HEK293 (cell line): ENCODE data around the gene BMPR2.
"Not testable (repeated sequence)": the region's sequence is repeated elsewhere in the genome, so short reads cannot be mapped to it uniquely, and the experiment has no call there.

Experiments used
- CTCF ChIA-PET: fragments of 350-600 bp; formaldehyde crosslinking; extraction: SDS; loops from one replicate; lab custom pipeline; 2021; ENCODE audit warnings: antibody characterized with exemption; lab: Yijun Ruan, JAX
- POLR2A ChIA-PET: fragments of 300-600 bp; formaldehyde crosslinking; extraction: SDS; loops from one replicate; lab custom pipeline; 2020; ENCODE audit warnings: antibody characterized with exemption, inconsistent platforms; lab: Yijun Ruan, JAX
- H3K27ac ChIP-seq: fragments of 200-500 bp; sonication (Bioruptor generic); 2 replicates; pipeline ENCODE4 v1.5.1; 2014; ENCODE audit warnings: low read depth, low read length, control low read depth, inconsistent platforms; ENCODE audit errors: extremely low read depth
- H3K36me3 ChIP-seq, 2 experiments: fragments of 200-500 bp in 1 of 2; sonication (Bioruptor generic) in 1 of 2; 1 replicate in 1 of 2; 2 replicates in 1 of 2; pipeline ENCODE4 v1.5.1; 2014 to 2017; ENCODE audit warnings: inconsistent platforms in 2 of 2, low read length in 2 of 2; ENCODE audit not compliant: control insufficient read depth in 2 of 2, insufficient read depth in 1 of 2
- H3K4me1 ChIP-seq: fragments of 200-500 bp; sonication (Bioruptor generic); 2 replicates; pipeline ENCODE4 v1.5.1; 2014; ENCODE audit warnings: mild to moderate bottlenecking, low read length, inconsistent platforms; ENCODE audit not compliant: control insufficient read depth, insufficient read depth
- H3K4me3 ChIP-seq: 2 replicates; pipeline ENCODE4 v1.5.1; 2011; ENCODE audit warnings: low read depth, mild to moderate bottlenecking, control low read depth, low read length, moderate library complexity
- H3K9me3 ChIP-seq: fragments of 200-500 bp; sonication (Bioruptor generic); 2 replicates; pipeline ENCODE4 v1.5.1; 2014; ENCODE audit warnings: low read depth, low read length, inconsistent platforms; ENCODE audit not compliant: control insufficient read depth, insufficient read depth
- PRDM1 ChIP-seq: fragments of 450-650 bp; formaldehyde crosslinking; IDR thresholded peaks from 2 replicates; pipeline ENCODE4; 2016; ENCODE audit warnings: missing biosample characterization, missing genetic modification characterization
- SETDB1 ChIP-seq: IDR thresholded peaks from one replicate; pipeline ENCODE4 v1.6.1; 2017; ENCODE audit warnings: mild to moderate bottlenecking, low read length, moderate library complexity, mixed read lengths; ENCODE audit not compliant: insufficient read length
- TRIM28 ChIP-seq: IDR thresholded peaks from 2 replicates; pipeline ENCODE4 v1.6.1; 2011; ENCODE audit warnings: low read length, control low read depth, borderline replicate concordance
- ZFP37 ChIP-seq: fragments of 450-650 bp; formaldehyde crosslinking; IDR thresholded peaks from 2 replicates; pipeline ENCODE4 v1.5.1; 2016; ENCODE audit warnings: missing biosample characterization, missing genetic modification characterization
- ZFP69B ChIP-seq: fragments of 450-650 bp; formaldehyde crosslinking; IDR thresholded peaks from 2 replicates; pipeline ENCODE4 v1.5.1; 2016; ENCODE audit warnings: missing biosample characterization, missing genetic modification characterization
- ZNF174 ChIP-seq: fragments of 450-650 bp; formaldehyde crosslinking; IDR thresholded peaks from 2 replicates; pipeline ENCODE4 v1.5.0; 2017; ENCODE audit warnings: missing biosample characterization, mild to moderate bottlenecking, missing genetic modification characterization
- ZNF184 ChIP-seq: fragments of 450-650 bp; IDR thresholded peaks from 2 replicates; pipeline ENCODE4 v1.5.1; 2018; ENCODE audit warnings: missing biosample characterization, mild to moderate bottlenecking, missing genetic modification characterization
- ZNF311 ChIP-seq: fragments of 450-650 bp; formaldehyde crosslinking; IDR thresholded peaks from 2 replicates; pipeline ENCODE4 v1.5.1; 2017; ENCODE audit warnings: missing biosample characterization, missing genetic modification characterization, borderline replicate concordance
- ZNF366 ChIP-seq: fragments of 450-650 bp; formaldehyde crosslinking; conservative IDR thresholded peaks from 2 replicates; pipeline ENCODE4 v1.5.1; 2016; ENCODE audit warnings: missing biosample characterization, missing genetic modification characterization
- ZNF416 ChIP-seq: fragments of 450-650 bp; formaldehyde crosslinking; IDR thresholded peaks from 2 replicates; pipeline ENCODE4 v1.5.1; 2016; ENCODE audit warnings: missing biosample characterization, missing genetic modification characterization
- ZNF600 ChIP-seq: fragments of 450-650 bp; formaldehyde crosslinking; IDR thresholded peaks from 2 replicates; pipeline ENCODE4 v1.5.1; 2016; ENCODE audit warnings: missing biosample characterization, missing genetic modification characterization
- ZNF639 ChIP-seq: fragments of 450-650 bp; formaldehyde crosslinking; IDR thresholded peaks from 2 replicates; pipeline ENCODE4 v1.5.1; 2016; ENCODE audit warnings: missing biosample characterization, missing genetic modification characterization
- ZSCAN23 ChIP-seq: fragments of 450-650 bp; formaldehyde crosslinking; IDR thresholded peaks from 2 replicates; pipeline ENCODE4 v1.5.1; 2016; ENCODE audit warnings: missing biosample characterization, missing genetic modification characterization
- ZXDB ChIP-seq: fragments of 450-650 bp; formaldehyde crosslinking; IDR thresholded peaks from 2 replicates; pipeline ENCODE4 v1.5.1; 2016; ENCODE audit warnings: missing biosample characterization, missing genetic modification characterization
- TF ChIP-seq, protein P1 (sequence below): fragments of 450-650 bp; formaldehyde crosslinking; IDR thresholded peaks from 2 replicates; pipeline ENCODE4 v1.5.1; 2016; ENCODE audit warnings: missing biosample characterization, missing genetic modification characterization
- TF ChIP-seq, protein P2 (sequence below): fragments of 450-650 bp; formaldehyde crosslinking; IDR thresholded peaks from 2 replicates; pipeline ENCODE4 v1.5.1; 2016; ENCODE audit warnings: missing biosample characterization, missing genetic modification characterization

The BMPR2 gene

GRCh38 chr2:202575194-202575593 is 199.1 kb downstream of the BMPR2 start:
- CTCF ChIA-PET: interaction anchor here (1.4 to 1.7 kb wide), 2 partner anchors 879 to 1240 kb away, joined by 5 to 7 read pairs; no protein-coding TSS in a partner anchor
- H3K4me3 ChIP-seq, H3K4me1 ChIP-seq, H3K9me3 ChIP-seq, POLR2A ChIA-PET, H3K27ac ChIP-seq, H3K36me3 ChIP-seq: not testable (repeated sequence)

DNA sequence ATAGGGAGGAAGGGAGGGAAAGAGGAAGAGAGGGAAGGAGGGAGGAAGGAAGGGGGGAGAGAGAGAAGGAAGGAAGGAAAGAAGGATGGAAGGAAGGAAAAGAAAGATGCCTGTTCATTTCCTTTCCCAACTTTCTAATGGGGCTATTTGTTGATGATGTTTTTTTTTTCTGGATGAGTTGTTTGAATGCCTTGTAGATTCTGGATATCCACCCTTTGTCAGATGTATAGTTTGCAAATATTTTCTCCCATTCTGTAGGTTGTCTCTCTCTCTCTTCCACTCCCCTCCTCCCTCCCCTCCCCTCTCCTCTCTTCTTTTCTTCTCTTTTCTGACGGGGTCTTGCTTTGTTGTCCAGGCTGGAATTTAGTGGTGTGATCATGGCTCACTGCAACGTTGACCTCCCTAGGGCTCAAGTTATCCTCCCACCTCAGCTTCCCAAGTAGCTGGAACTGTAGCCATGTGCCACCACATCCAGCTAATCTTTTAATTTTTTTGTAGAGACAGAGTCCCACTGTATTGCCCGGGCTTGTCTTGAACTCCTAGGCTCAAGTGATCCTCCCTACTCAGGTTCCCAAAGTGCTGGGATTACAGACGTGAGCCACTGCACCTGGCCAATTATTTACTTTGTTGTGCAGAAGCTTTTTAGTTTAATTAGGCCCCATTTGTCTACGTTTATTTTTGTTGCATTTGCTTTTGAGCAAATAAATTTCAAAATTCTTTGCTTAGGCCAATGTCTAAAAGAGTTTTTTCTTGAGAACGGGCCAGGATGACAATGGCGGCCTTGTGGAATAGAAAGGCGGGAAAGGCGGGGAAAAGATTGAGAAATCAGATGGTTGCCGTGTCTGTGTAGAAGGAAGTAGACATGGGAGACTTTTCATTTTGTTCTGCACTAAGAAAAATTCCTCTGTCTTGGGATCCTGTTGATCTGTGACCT is 201.4 kb downstream of the BMPR2 start:
- ChIA-PET CTCF (interaction anchor here (0.6 to 1.2 kb wide), 2 partner anchors 11 to 424 kb away, joined by 3 read pairs; no protein-coding TSS in a partner anchor), POLR2A (no interaction called here)
- TF ChIP-seq ZNF311 (tag by site-specific recombination): no peak
- peak; percentile 82; the same call in 1 of the 2 replicates for TF ChIP-seq ZNF366 (tag by site-specific recombination)
- no peak for TF ChIP-seq ZNF416 (tag by site-specific recombination)
- 0 out of 2 replicates have a peak, but pooled peaks have one; percentile 20 for TF ChIP-seq PRDM1
- TF ChIP-seq ZNF184 (tag by site-specific recombination): no peak
- no peak for TF ChIP-seq ZNF174 (tag by site-specific recombination)
- no peak for TF ChIP-seq ZNF600 (tag by site-specific recombination)

DNA sequence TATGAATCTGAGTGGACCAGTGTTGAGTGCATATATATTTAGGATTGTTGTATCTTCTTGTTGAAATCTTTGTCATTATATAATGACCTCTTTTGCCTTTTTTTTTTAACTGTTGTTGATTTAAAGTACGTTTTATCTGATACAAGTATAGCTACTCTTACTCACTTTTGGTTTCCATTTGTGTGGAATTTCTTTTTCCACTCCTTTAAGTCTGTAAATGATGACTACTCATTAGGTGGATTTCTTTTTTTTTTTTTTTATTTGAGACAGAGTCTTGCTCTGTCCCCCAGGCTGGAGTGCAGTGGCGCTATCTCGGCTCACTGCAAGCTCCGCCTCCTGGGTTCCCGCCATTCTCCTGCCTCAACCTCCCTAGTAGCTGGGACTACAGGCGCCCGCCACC is 206.7 kb downstream of the BMPR2 start:
- H3K9me3 ChIP-seq, POLR2A ChIA-PET, H3K4me1 ChIP-seq, H3K4me3 ChIP-seq, H3K36me3 ChIP-seq, CTCF ChIA-PET, H3K27ac ChIP-seq: not testable (repeated sequence)

More for the DNA sequence above, 201.4 kb downstream of the BMPR2 start:
- Histone ChIP-seq H3K9me3 (no peaks in the 10 kb centered on the region), H3K36me3 (no peaks in the 10 kb centered on the region), H3K27ac (no peak overlapping the region), H3K4me1 (no peaks in the 10 kb centered on the region), H3K4me3 (no peak overlapping the region)

DNA sequence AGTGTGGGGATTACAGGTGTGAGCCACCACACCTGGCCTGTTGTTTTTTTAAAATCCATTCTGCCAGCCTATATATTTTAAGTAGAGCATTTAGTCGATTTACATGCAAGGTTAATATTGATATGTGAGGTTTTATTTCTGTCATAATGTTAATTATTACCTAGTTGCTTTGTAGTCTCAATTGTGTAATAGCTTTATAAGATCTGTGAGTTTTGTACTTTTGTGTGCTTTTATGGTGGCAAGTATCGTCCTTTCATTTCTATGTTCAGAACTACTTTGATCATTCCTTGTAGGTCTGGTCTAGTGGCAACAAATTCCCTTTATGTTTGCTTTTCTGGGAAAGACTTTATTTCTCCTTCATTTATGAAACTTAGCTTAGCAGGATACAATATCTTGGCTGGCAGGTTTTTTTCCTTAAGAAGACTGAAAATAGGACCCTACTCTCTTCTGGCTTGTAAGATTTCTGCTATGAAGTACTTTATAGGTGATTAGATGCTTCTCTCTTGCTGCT is 207.6 kb downstream of the BMPR2 start:
- Histone ChIP-seq H3K9me3 (no peaks in the 10 kb centered on the region), H3K4me1 (no peaks in the 10 kb centered on the region), H3K27ac (no peak overlapping the region), H3K36me3 (no peaks in the 10 kb centered on the region), H3K4me3 (no peak overlapping the region)
- TF ChIP-seq SETDB1 (peak; percentile 89), ZSCAN23 (tag by site-specific recombination) (no peak), ZFP69B (tag by site-specific recombination) (no peak)
- CTCF ChIA-PET: interaction anchor here (0.6 to 0.9 kb wide), 2 partner anchors 12 to 1230 kb away, joined by 3 read pairs; no protein-coding TSS in a partner anchor
- POLR2A ChIA-PET: no interaction called here

GRCh38 chr2:202588647-202589581 is 212.8 kb downstream of the BMPR2 start:
- POLR2A ChIA-PET: interaction anchor here (0.9 to 1.0 kb wide), 2 partner anchors 45 to 281 kb away, joined by 4 read pairs; partner anchors contain the start of gene FAM117B
- H3K4me3 ChIP-seq: no peak overlapping the region
- no peaks in the 10 kb centered on the region for H3K4me1 ChIP-seq
- TF ChIP-seq ZNF639 (no peak), TRIM28 (0 out of 2 replicates have a peak, but pooled peaks have one; percentile 34), ZXDB (tag by site-specific recombination) (0 out of 2 replicates have a peak, but pooled peaks have one; percentile 19), ZFP37 (tag by site-specific recombination) (0 out of 2 replicates have a peak, but pooled peaks have one; percentile 53)
- TF ChIP-seq, protein P1, sequence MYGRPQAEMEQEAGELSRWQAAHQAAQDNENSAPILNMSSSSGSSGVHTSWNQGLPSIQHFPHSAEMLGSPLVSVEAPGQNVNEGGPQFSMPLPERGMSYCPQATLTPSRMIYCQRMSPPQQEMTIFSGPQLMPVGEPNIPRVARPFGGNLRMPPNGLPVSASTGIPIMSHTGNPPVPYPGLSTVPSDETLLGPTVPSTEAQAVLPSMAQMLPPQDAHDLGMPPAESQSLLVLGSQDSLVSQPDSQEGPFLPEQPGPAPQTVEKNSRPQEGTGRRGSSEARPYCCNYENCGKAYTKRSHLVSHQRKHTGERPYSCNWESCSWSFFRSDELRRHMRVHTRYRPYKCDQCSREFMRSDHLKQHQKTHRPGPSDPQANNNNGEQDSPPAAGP (tag by site-specific recombination): 0 out of 2 replicates have a peak, but pooled peaks have one; percentile 46
- TF ChIP-seq, protein P2, sequence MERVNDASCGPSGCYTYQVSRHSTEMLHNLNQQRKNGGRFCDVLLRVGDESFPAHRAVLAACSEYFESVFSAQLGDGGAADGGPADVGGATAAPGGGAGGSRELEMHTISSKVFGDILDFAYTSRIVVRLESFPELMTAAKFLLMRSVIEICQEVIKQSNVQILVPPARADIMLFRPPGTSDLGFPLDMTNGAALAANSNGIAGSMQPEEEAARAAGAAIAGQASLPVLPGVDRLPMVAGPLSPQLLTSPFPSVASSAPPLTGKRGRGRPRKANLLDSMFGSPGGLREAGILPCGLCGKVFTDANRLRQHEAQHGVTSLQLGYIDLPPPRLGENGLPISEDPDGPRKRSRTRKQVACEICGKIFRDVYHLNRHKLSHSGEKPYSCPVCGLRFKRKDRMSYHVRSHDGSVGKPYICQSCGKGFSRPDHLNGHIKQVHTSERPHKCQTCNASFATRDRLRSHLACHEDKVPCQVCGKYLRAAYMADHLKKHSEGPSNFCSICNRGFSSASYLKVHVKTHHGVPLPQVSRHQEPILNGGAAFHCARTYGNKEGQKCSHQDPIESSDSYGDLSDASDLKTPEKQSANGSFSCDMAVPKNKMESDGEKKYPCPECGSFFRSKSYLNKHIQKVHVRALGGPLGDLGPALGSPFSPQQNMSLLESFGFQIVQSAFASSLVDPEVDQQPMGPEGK (tag by site-specific recombination): peak; percentile 73

More at GRCh38 chr2:202588647-202589581, 212.8 kb downstream of the BMPR2 start:
- no peak overlapping the region for H3K27ac ChIP-seq
- no peaks in the 10 kb centered on the region for H3K36me3 ChIP-seq
- CTCF ChIA-PET: interaction anchor here (0.6 to 1.9 kb wide), 36 partner anchors 10 to 1323 kb away, joined by 3 to 15 read pairs (median 3); no protein-coding TSS in a partner anchor
- H3K9me3 ChIP-seq: no peaks in the 10 kb centered on the region
